GM18861 (cell line): ENCODE data around the gene CCDC158.
"Not testable (repeated sequence)": the region's sequence is repeated elsewhere in the genome, so short reads cannot be mapped to it uniquely, and the experiment has no call there.

ENCODE experiments used
- ATAC-seq: cut with Tn5 transposase; IDR thresholded peaks from one replicate; pipeline ENCODE4 v1.9.1; 2021; ENCODE audit not compliant: unreplicated experiment

The CCDC158 gene

GRCh38 chr4:76430519-76431388, 9.8 kb upstream of the CCDC158 start:
- no peak for ATAC-seq

- ATAC-seq: no peak
Observed at GRCh38 chr4:76429636-76430035, 8.7 kb upstream of the CCDC158 start.

GRCh38 chr4:76426272-76426671, 5.3 kb upstream of the CCDC158 start:
- ATAC-seq: no peak

DNA sequence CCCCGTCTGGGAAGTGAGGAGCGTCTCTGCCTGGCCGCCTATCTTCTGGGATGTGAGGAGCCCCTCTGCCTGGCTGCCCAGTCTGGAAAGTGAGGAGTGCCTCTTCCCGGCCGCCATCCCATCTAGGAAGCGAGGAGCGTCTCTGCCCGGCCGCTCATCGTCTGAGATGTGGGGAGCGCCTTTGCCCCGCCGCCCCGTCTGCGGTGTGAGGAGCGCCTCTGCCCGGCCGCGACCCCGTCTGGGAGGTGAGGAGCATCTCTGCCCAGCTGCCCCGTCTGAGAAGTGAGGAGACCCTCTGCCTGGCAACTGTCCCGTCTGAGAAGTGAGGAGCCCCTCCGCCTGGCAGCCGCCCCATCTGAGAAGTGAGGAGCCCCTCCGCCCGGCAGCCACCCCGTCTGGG, 2.2 kb upstream of the CCDC158 start:
- ATAC-seq: not testable (repeated sequence)

DNA sequence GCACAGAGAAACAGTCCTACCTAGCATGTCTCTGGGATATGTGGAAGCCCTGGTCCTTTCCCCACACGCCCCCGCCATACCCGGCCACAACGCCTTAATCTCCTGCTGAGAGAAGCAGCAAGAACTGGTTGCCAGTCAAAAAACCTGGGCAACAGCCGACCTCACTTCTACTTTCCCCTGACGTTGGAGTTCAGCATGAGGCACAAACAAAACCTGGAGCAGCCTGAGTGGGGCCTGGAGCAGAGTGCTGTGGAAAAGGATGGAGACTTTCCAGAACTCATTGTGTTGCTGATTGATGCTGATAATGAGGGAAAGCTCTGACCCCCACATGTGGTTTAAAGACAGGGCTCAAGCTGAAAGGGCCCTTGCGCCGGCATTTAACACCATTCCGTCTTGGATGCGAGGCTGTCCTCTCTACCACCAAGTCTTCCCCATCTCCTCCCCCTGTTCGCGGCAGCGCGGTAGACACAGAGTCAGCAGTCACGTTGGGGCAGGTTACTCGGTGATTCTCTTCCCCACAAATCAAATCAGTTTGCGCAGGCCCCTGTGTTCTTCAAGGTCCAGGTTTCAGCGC, 666 bp downstream of the CCDC158 start:
- ATAC-seq: no peak

DNA sequence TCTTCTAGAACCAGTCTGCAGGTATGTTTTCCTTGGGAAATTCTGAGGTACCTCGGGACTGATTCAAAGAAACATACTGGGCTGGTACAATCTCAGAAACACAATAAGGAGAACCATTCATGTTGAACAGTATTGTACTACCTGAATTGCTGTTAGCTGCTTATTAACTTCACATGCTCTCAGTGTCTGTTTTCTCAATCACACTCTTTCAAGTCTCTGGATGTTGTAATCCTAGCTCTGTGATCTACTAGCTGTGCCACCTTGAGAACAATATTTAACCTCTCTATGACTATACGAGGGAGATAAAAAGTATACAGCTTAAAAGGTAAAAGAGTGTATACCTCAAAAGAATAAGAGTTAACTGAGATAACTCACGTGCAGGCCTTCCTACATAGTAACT, 10.3 kb downstream of the CCDC158 start:
- no peak for ATAC-seq

DNA sequence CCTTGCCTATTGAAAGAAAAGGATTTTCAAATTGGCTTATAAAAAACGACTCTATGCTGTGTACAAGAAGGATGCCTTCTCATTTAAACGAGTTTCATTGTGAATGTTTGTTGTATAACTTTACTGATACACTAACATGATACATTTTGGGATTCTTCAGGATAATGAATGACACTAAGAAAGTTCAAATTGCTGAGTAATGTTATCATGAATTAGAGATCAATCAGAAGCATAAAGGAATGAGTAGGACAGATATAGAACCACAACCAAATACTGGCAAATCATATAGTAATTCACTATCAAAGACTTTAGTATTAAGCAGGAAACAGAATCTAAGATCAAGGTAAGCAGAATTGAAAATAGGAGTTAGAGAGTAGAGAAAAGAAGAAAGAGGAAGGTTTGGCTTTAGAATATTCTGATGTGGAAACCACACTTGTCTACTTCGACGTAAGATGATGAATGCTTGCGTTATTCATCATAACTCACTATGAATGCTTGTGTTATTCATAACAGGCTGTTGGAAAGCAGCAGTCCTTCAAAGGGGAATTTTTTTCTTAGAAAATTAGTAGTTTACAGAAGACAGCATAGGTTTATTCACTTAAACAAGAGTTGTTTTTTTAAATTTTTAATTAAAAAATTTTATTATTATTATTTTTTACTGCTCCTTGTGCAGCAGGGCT, 13.4 kb downstream of the CCDC158 start:
- no peak for ATAC-seq

DNA sequence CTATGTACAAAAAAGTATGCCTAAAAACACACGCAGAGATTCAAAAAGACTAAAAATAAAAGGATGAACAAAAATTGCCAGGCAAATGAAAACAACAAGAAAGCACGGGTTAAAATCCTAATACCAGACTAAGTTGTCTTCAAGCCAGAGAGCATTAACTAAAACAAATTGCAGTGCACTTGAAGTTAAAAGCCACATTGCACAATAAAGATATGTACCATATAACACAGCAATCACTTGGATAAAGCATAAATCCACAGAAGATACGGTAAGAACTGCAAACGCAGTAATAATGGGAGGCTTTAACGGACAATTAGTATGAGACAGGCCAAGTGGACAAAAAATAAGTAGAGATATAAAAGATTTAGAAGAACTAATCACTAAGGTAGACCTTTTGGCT, 14.9 kb downstream of the CCDC158 start:
- no peak for ATAC-seq

DNA sequence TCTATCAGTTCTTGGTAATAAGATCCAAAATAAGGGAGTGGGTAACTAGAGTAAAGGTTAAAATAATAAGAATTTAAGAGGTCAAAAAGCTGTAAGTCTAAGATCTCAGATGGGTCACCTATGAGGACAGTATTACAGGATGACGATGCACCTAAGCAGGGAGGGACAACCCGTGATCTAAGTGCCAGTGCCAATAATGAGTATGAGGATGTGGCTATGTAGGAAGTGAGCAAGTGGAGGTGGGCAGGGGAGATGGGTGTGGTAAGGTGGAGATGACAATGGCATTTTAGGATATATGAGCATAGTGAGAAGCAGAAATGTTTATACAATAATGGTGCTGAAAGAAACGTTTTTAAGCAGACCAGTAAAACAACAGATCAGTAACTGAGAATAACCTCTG, 19.3 kb downstream of the CCDC158 start:
- ATAC-seq: no peak

DNA sequence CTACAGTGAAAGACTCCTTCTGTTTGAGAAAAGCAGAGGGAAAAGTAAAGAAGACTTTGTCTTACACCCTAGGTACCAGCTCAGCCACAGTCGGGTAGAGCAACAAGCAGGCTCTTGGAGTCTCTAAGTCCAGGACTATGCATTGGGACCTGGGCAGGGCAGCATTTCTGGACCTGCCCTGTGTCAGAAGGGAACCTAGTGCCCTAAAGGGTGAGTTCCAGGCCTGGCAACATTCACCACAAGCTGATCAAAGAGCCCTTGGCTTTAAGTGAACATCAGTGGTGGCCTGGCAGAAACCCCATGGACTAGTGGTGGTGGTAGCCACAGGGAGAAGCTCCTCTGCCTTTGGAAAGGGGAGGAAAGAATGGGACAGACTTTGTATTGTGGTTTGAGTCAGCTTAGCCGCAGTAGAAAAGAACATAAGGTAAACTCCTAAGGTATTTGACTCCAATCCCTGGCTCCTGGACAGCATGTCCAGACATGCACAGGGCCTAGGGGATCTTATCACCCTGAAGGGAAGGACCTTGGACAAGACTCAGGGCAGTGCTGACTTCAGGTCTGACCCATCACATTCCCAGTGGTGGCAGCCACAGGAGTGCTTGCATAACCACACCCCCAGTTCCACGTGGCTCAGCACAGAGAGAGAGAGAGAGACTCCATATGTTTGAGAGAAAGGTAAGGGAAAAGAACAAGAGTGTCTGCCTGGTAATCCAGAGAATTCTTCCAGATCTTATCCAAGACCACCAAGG, 32.6 kb downstream of the CCDC158 start:
- no peak for ATAC-seq

- ATAC-seq: no peak
Observed at GRCh38 chr4:76386566-76387305, 34.2 kb downstream of the CCDC158 start.

GRCh38 chr4:76385974-76386373, 35.0 kb downstream of the CCDC158 start:
- no peak for ATAC-seq

DNA sequence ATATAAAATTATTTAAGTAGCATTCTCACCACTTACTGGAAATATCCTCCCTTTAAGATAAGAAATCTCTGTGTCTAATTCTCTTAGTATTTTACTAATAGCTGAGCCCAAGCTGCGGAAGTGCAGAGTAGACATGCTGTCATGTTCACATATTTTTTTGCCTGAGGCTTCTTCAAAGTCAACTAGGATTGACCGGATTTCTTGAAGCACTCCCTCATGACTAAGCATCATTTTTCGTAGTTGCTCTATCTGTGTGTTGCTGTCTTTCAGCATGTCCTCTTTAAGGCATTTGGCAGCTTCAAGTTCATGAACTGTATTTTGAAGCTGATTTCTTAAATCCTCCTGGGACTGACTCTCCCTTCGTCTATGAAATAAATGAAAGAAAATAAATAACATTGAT, 36.9 kb downstream of the CCDC158 start:
- no peak for ATAC-seq

DNA sequence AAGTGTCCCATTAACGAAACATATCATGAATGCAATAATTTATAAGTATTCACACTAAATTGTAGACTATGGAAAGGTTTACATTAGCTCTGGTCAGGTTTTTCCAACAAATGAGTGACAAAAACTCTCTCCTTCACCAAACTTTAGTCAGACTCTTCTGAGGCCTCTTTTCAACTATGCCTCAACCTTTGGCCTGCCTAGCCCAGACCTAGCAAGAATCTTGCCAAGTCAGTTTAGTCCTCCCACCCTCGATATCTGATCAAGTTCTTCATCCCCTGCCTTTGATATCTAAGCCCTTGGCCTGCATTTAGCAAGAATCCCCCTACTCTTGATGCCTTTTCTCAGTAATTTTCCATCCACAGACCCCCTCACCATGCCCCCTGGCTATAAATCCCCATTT, 37.9 kb downstream of the CCDC158 start:
- no peak for ATAC-seq

- no peak for ATAC-seq
Observed at GRCh38 chr4:76381986-76382385, 39.0 kb downstream of the CCDC158 start.

DNA sequence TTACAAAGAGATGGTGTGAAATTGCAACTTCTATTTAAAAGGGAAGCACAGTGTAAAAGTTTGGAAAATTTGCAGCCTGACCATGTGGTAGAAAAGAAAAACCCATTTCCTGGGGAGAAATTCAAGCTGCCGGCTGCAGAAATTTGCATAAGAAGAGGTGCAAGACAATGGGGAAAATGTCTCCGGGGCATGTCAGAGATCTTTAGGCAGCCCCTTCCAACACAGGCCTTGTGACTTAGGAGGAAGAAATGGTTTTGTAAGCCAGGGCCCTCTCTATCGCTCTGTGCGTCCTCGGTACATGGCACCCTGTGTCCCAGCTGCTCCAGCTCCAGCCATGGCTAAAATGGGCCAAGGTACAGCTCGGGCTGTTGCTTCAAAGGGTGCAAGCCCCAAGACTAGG, 40.4 kb downstream of the CCDC158 start:
- no peak for ATAC-seq

- no peak for ATAC-seq
Observed at GRCh38 chr4:76377911-76378310, 43.0 kb downstream of the CCDC158 start.

DNA sequence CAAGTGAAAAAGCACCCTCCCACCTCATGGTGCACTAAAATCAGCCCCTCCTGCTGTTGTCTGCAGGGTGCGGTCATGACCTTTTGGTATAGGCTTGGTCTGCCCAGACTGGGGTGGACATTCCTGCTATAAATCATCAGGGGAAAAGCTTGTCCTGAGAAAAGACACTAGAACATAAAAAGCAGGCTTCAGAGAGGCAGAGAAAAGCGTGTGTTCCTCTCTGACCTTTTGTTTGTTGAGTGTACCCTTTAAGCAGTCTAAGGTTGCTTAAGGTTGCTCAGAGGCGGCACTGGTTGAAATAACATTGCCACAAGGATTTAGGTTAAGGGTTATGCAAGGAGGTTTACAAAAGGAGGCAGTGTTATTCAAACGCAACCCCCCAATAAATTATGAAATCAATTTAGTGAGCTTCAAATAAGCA, 43.5 kb downstream of the CCDC158 start:
- ATAC-seq: no peak

DNA sequence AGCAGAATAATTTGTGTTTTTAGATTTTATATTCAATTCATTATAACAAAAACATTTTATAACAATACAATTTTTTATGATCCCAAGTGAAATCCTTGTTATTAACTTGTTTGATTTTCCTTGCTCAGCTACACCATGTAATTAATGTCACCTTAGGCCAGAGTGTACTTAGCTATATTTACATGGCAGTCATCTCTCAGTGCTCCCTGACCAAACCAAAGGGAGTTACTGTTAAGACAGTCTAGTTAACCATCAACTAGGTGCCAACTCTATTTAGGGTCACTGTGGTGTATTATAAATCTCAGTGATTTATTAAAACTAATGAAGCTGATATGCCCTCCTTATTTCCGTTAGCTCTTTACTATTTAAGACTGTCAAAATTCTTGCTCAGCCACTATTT, 44.4 kb downstream of the CCDC158 start:
- ATAC-seq: no peak

- ATAC-seq: no peak
Observed at GRCh38 chr4:76375703-76376102, 45.2 kb downstream of the CCDC158 start.

GRCh38 chr4:76374798-76375197, 46.1 kb downstream of the CCDC158 start:
- no peak for ATAC-seq
